RKO (cell line): ENCODE data around the gene TTLL7.

ENCODE experiments used
- DNase-seq: peaks from one replicate; pipeline ENCODE4 v3.0.0-alpha.2; 2016; ENCODE audit warnings: low spot score

The TTLL7 gene

GRCh38 chr1:83864991-83865390, 133.9 kb downstream of the TTLL7 start:
- DNase-seq, result no peak

GRCh38 chr1:83860490-83861221, 138.3 kb downstream of the TTLL7 start:
- DNase-seq, result no peak

- DNase-seq, result no peak
Observed at GRCh38 chr1:83857716-83858115, 141.2 kb downstream of the TTLL7 start.

GRCh38 chr1:83857103-83857502, 141.8 kb downstream of the TTLL7 start:
- peak; percentile 67 for DNase-seq

DNA sequence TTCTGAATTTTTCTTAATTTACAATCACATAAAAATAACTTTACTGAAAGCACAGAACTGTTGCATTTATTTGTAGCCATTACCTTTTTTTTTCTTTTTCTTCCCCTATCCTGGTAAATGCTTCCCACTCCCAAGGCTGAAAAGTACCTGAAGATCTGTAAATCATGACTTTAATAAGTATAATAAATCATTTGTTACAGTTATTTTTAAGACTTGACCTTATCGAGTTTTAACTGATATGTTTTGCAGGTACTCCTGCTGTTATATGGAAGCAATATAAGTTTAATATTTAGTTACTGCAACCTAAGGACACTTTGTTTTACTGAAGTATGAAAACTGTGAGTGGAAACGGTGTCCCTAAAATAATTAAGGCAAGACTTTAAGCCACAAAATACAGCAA, 142.6 kb downstream of the TTLL7 start:
- no peak for DNase-seq

DNA sequence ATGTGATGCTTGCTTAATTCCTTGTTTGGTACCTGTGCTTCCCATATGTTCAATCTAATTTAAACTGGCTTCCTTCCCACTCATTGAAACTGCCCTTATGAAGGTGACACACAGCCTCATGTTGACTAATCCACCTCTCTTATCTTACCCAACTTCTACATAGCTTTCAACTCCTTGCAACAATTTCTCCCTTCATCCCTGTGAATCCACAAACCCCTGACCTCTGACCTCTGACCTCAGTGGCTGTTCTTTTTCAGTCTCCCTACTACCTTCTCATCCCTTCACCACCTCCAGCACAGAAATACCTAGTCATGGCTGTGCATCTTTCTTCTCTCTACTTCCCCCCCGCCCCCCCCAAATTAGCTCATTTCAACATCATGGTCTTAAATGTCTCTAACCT, 144.5 kb downstream of the TTLL7 start:
- DNase-seq, result no peak

DNA sequence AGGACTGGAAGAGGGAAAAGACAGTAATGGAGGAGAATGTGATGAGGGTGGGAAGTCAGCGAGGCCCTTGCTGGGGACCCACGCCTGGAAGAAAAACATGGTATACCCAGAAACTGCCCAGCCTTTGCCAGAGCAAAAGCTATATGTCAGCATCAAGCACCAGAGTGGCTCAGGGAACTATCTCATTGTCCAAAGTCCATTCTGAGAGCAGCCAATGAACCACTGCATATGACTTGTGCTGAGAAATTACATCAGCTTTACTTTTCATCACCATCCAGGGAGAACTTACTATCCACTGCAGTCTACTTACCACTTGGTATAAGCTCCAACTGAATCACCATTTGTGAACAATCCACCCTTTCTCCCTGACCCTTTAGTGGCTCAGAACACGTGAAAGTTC, 148.1 kb downstream of the TTLL7 start:
- DNase-seq, result peak; percentile 33

DNA sequence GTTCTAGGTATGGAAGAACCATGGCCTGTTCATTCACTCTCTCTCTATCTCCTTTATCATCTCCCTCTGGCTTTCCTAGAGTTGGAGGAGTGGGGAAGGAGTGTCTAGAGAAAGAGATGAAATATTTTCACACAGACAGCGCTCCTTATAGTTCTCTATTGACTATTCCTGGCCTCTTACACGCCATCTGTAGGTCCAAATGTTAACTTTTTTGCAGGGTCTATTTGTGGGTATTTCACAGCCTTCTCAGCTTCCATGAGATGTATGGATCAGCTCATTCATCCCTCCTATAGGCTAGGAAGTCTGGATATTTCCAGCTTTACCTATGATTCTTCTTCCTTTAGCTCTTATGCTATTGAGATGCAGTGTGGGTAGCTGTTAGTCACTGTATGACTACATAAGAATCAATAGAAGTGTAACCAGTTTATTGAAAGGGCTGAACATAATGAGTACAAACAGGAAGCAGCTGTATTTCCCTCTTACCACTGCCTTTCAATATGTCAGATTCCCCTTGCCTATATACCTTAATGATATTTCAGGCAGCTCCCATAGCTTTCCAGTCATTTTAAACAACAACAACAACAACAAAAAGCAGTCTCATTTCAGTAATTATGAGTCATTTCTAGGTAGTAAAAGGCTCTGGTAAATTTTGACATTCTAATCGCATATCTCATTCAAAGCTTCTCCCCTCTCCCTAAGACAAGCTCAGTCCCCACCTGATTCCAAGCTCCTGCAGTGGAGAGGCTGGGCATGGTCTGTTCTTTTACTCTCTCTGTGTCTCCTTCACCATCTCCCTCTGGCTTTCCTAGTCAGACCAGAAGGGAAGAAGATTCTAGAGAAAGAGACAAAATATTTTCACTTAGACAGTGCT, 149.5 kb downstream of the TTLL7 start:
- no peak for DNase-seq

DNA sequence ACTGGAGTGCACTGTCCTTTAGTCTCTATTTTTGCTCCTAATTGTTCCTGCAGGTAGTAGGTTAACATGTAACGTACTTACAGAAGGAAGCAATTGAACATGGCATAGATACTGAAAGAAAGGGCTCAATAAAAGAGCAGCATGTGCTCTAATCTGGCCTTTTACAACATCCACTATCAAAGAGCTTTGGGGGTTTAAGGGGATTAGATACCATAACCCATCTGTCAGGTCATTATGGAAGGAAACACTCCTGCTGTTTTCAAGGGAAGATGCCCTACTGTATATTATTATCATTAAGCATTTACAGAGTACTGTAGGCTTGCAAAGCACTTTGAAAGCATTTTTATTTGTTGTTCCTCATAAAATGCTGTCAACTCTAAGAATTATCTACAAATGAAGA, 152.8 kb downstream of the TTLL7 start:
- no peak for DNase-seq

- no peak for DNase-seq
Observed at GRCh38 chr1:83845437-83846071, 153.4 kb downstream of the TTLL7 start.

GRCh38 chr1:83844546-83844945, 154.4 kb downstream of the TTLL7 start:
- no peak for DNase-seq

- DNase-seq, result peak; percentile 23
Observed at GRCh38 chr1:83839566-83840173, 159.3 kb downstream of the TTLL7 start.

DNA sequence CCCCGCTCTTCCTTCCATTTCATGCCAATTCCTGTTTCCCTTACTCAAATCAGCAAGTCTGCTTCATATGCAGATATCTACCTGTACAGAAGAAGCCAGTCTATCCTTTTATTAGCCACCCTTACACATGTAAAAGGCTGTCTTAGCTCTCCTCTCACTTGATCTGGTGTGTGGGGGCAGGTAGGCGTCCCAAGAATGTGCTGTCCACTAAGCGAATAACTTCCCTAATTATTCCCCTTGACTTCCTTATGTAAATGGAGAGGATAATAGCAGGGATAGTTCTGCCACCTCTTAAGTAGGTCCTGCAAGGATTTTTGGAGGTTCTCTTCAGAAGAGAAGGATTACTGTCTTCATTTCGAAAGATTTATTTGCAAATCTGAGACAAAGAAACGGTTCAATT, 160.4 kb downstream of the TTLL7 start:
- no peak for DNase-seq

DNA sequence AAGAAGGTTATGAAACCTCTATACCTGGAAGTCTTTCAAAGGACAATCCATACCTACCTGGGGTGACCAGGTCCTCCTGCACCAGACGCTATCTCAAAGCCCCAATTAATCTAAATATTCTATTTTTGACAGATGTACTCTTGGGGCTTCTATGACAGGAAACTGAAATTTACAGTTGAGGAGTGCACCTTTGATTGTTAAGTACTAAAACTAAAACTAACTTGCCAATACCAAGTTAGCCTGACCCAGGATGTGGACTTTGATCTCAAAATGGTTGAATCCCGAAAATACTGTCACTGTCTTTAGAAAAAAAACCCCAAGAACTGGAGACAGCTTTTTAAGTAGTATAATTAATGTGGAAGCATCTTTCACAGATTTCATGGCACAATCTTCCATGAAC, 162.4 kb downstream of the TTLL7 start:
- no peak for DNase-seq

GRCh38 chr1:83834621-83835264, 164.2 kb downstream of the TTLL7 start:
- DNase-seq, result no peak

DNA sequence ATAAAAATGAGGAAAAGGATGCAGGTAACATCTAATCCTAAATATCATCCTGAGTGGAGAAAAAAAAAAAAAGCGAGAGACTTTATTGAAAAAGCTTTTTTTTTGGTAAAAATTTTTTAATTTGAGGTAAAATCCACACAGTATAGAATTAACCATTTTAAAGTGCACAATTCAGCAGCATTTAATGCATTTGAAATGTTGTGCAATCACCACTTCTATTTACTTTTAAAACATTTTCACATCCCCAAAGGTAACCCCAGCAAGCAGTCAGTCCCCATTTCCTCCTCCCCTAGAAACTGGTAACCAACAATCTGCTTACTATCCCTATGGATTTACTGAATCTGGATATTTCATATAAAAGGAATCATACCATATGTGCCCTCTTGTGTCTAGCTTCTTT, 166.7 kb downstream of the TTLL7 start:
- DNase-seq, result no peak

- no peak for DNase-seq
Observed at GRCh38 chr1:83829106-83829505, 169.8 kb downstream of the TTLL7 start.

DNA sequence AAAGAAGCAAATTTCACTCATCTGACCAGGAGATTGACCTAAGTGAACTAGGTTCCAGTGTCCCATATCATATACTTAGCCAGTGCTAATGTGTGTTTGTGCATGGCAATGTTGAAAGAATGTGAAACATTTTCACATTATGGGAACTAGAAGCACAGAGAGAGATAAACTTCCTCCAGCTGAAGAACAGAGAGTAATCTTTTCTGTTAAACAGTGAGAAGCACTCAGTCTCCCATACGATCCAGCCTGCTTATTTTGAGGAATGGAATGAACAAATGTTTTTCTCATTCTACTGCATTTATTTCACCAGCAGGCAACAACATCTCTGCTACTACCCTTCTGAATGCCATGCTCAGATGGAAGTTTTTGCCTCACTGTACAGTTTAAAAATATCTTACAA, 170.5 kb downstream of the TTLL7 start:
- DNase-seq, result no peak

DNA sequence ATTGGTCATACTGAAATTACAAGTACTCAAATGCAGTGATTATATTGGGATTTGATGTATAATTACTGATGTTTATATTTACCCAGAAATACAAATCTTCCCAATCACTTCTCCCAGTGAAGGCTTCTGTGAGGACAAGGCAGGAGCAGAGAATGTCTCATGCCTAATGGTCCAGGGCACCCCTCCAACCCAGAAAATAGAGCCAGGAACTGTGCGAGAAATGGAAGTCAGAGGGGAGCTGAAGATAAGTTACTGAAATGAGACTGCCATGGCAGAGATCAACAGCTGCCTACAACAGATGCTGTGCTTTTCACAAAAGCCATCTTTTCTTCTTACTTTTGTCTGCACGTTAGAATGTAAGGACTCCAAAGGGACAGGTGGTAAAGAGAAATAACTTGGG, 171.2 kb downstream of the TTLL7 start:
- DNase-seq, result no peak

- peak; percentile 26 for DNase-seq
Observed at GRCh38 chr1:83822208-83822607, 176.7 kb downstream of the TTLL7 start.

DNA sequence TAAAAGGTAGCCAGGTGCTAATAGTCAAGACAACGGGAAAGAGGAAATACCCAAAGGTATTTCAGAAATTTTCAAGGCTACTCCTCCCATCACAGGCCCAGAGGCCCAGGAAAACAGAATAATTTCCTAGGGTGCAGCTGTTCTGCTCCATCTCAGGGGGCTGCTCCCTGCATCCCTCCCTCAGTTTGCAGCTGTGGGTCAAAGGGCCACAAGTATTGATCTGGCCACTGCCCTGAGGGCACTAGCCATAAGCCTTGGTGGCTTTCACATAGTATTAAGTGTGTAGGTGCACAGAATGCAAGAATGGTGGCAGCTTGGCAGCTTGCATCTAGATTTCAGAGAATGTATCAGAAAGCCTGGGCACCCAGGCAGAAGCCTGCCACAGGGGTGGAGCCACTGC, 179.5 kb downstream of the TTLL7 start:
- no peak for DNase-seq

DNA sequence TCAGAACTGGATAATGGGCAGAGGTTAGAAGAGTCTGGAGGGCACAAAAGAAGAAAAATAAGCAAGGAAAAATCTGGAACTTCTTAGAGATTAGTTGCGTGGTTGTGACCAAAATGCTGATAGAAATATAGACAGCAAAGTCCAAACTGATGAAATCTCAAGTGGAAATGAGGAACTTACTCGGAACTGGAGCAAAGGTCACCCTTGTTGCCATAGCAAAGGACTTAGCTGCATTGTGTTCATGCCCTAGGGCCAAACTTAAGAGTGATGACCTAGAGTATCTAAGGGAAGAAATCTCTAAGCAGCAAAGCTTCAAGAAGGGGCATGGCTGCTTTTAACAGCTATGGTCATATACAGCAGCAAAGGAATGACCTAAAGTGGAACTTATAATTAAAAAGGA, 180.0 kb downstream of the TTLL7 start:
- DNase-seq, result no peak
